Putamen (tissue), 1 donor: ENCODE data around the gene ASB1.

Experiments
- DNase-seq: peaks from one replicate; pipeline ENCODE4 v3.0.0-alpha.2; 2016; ENCODE audit warnings: low spot score

ASB1 gene

GRCh38 chr2:238467792-238468191 lies 41.1 kb downstream of the ASB1 start:
- DNase-seq, result no peak

- no peak for DNase-seq
These were observed 42.4 kb downstream of the ASB1 start for GRCh38 chr2:238469155-238469554.

- no peak for DNase-seq
These were observed 46.3 kb downstream of the ASB1 start for GRCh38 chr2:238473014-238473413.

GRCh38 chr2:238473523-238473922 lies 46.8 kb downstream of the ASB1 start:
- no peak for DNase-seq

- DNase-seq, result no peak
These were observed 48.3 kb downstream of the ASB1 start for GRCh38 chr2:238475034-238475433.

GRCh38 chr2:238475566-238475965 lies 48.8 kb downstream of the ASB1 start:
- DNase-seq, result no peak

- no peak for DNase-seq
These were observed 49.5 kb downstream of the ASB1 start for GRCh38 chr2:238476258-238476657.

- no peak for DNase-seq
These were observed 51.5 kb downstream of the ASB1 start for GRCh38 chr2:238478216-238478615.

- no peak for DNase-seq
These were observed 53.1 kb downstream of the ASB1 start for GRCh38 chr2:238479847-238480246.

GRCh38 chr2:238483021-238483420 lies 56.3 kb downstream of the ASB1 start:
- no peak for DNase-seq

- no peak for DNase-seq
These were observed 56.9 kb downstream of the ASB1 start for GRCh38 chr2:238483656-238484055.

- no peak for DNase-seq
These were observed 58.1 kb downstream of the ASB1 start for GRCh38 chr2:238484522-238485452.

GRCh38 chr2:238486123-238486848 lies 59.6 kb downstream of the ASB1 start:
- DNase-seq, result no peak

GRCh38 chr2:238487134-238487533 lies 60.4 kb downstream of the ASB1 start:
- DNase-seq, result no peak

GRCh38 chr2:238487652-238488346 lies 61.1 kb downstream of the ASB1 start:
- no peak for DNase-seq

- DNase-seq, result no peak
These were observed 61.7 kb downstream of the ASB1 start for GRCh38 chr2:238488347-238488826.

GRCh38 chr2:238489431-238489830 lies 62.7 kb downstream of the ASB1 start:
- DNase-seq, result no peak

- DNase-seq, result no peak
These were observed 63.2 kb downstream of the ASB1 start for GRCh38 chr2:238489896-238490295.

- no peak for DNase-seq
These were observed 66.1 kb downstream of the ASB1 start for GRCh38 chr2:238492840-238493239.

- DNase-seq, result no peak
These were observed 66.7 kb downstream of the ASB1 start for GRCh38 chr2:238493411-238493810.

GRCh38 chr2:238493880-238494572 lies 67.3 kb downstream of the ASB1 start:
- DNase-seq, result no peak

GRCh38 chr2:238494573-238494961 lies 67.8 kb downstream of the ASB1 start:
- no peak for DNase-seq
